GM21447 (cell line): Measurements from ENCODE around the gene EI24.

Experiments
- ATAC-seq: cut with Tn5 transposase; IDR thresholded peaks from one replicate; pipeline ENCODE4 v1.9.1; 2021; ENCODE audit not compliant: unreplicated experiment

The EI24 gene

GRCh38 chr11:125626288-125626950 lies 57.1 kb downstream of the EI24 start:
- ATAC-seq: peak; percentile 40

- ATAC-seq: no peak
Observed at GRCh38 chr11:125627236-125627910, 58.1 kb downstream of the EI24 start.
